ENCODE measurements around the gene NSUN2. TPM values are rescaled to one million over a fixed set of nuclear protein-coding genes. Genes with fewer than 3 reads are reported as not detected.

The NSUN2 gene
- total RNA-seq, 4 donors from 2014 or later, result 25.7 to 42.8 (median 39.1) TPM

DNA sequence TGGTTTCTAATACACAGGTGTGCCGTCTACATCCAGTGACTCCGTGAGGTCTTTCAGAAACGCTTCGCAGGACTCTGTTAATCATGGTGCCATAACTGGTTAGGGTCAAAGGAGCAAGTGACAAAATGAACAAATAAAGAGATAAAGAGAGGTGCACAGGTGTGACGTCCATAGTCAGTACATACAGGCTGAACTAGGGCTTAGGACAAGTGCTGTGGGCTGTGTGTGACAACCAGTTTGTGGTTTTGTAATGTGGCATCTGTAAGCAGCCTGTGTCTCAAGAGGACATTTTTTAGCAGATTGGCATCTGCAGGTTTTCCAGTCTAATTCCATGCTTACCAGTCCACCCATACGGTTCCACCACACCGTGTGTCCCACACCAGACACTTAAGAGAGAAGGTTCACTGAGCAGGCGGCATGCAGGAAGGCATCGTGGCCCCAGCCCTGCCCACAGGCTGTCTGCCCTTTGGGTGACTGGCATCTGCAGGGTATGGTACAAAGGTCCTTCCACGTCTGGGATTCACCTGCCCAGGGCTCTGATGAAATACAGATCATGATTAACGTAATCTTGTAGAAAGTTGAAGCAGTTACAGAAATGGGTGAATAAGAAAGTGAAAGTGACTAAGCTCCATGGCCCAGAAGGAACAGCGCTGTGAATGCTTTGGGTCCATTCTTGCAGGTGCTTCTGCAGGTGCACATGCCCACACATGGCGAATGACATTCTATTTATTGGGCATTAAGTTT lies 27.3 kb upstream of the NSUN2 start:
- WGBS, result 96% methylated on average over 13 of the region's 13 CpGs
- H3K36me3 ChIP-seq, result peaks cover 9 to 65% (median 44%) of the 10 kb centered on the region in 4 donors
- H3K27me3 ChIP-seq, result no peaks in the 10 kb centered on the region
- no peak overlapping the region for H3K4me3 ChIP-seq
- H3K27ac ChIP-seq (replicated peaks in 1 of 4), result no peak overlapping the region
- DNase-seq (ENCODE audit: extremely low spot score), result no peak
- peaks cover 0 to 16% (median 0%) of the 10 kb centered on the region in 4 donors for H3K9me3 ChIP-seq
- intact Hi-C loops (cut with DNase I), result no loop called here
- no peak for TF ChIP-seq POLR2A (IDR thresholded peaks at IDR 0.05; ENCODE audit: low read depth)
- TF ChIP-seq EP300 (IDR thresholded peaks at IDR 0.05), result no peak
- no peak for TF ChIP-seq POLR2AphosphoS5 (IDR thresholded peaks at IDR 0.05)
- TF ChIP-seq, protein P1, sequence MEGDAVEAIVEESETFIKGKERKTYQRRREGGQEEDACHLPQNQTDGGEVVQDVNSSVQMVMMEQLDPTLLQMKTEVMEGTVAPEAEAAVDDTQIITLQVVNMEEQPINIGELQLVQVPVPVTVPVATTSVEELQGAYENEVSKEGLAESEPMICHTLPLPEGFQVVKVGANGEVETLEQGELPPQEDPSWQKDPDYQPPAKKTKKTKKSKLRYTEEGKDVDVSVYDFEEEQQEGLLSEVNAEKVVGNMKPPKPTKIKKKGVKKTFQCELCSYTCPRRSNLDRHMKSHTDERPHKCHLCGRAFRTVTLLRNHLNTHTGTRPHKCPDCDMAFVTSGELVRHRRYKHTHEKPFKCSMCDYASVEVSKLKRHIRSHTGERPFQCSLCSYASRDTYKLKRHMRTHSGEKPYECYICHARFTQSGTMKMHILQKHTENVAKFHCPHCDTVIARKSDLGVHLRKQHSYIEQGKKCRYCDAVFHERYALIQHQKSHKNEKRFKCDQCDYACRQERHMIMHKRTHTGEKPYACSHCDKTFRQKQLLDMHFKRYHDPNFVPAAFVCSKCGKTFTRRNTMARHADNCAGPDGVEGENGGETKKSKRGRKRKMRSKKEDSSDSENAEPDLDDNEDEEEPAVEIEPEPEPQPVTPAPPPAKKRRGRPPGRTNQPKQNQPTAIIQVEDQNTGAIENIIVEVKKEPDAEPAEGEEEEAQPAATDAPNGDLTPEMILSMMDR (IDR thresholded peaks at IDR 0.05), result no peak
- H3K4me1 ChIP-seq, result no peaks in the 10 kb centered on the region

DNA sequence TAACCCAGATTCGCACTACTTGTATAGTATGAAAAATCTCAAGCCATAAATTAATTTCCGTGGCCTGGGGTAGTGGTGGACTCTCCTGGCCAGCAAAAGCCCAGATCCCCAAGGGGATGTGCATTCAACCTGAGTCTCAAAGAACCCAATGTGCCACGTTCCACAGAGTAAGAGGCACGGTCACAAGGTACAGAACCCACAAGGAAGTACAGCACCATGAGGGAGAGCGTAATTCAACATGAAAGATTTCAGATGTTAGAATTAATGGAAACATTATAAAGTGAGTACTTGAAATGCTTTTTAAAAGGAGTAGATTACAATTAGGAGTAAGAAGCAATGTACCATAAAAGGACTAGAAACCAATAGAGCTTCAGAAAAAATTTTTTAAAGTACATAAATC lies 23.8 kb upstream of the NSUN2 start:
- intact Hi-C loops (cut with DNase I), result no loop called here

DNA sequence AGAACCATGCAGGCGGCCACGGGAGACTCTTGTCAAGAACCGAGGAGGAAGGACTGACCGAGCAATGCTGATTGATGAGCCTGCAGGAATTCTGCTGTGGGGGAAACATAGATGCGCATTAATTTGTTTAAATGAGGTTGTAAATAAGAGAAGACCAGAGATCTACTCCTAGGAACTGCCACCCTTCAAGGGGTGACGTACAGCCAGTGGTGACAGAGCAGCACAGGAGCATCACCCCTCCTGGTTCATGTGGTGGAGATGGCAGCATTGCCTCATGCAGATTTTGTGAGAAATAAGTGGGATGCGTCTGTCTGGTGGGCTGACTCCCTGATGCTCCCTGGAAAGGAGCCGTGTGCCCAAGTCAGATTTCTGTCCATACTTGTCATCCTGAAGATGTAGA lies 22.6 kb upstream of the NSUN2 start:
- intact Hi-C loops (cut with DNase I), result no loop called here

More for the DNA sequence above, 23.8 kb upstream of the NSUN2 start:
- Histone ChIP-seq H3K36me3 (peaks cover 9 to 74% (median 36%) of the 10 kb centered on the region in 4 donors), H3K4me3 (no peak overlapping the region), H3K27me3 (no peaks in the 10 kb centered on the region), H3K27ac (replicated peaks in 1 of 4) (no peak overlapping the region), H3K4me1 (no peaks in the 10 kb centered on the region), H3K9me3 (peaks cover 0 to 16% (median 0%) of the 10 kb centered on the region in 4 donors)
- TF ChIP-seq POLR2AphosphoS5 (IDR thresholded peaks at IDR 0.05) (no peak), POLR2A (IDR thresholded peaks at IDR 0.05; ENCODE audit: low read depth) (no peak), EP300 (IDR thresholded peaks at IDR 0.05) (no peak)
- TF ChIP-seq, protein P1 (IDR thresholded peaks at IDR 0.05), result no peak
- no peak for DNase-seq (ENCODE audit: extremely low spot score)
- 99% methylated on average over 5 of the region's 5 CpGs for WGBS

DNA sequence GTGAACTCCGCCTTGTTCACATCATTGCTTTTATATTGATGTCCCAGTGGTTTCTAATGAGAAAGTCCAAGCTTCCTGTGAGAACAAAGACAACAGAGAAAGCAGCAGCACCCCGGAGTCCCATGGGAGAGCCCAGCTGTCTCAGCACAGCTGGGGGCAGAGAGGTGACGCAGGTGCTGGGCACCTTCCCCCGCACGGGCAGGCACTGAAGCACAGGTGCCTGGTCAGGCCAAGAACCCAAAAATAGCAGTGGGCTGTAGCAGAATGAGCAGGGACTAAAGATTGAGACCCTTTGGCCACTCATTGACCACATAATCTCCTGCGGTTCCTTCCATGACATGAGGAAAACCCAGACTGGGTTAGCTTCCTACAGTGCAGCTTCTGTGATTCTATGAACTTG lies 19.2 kb upstream of the NSUN2 start:
- no peak overlapping the region for H3K4me3 ChIP-seq
- no peak for DNase-seq (ENCODE audit: extremely low spot score)
- H3K4me1 ChIP-seq, result no peaks in the 10 kb centered on the region
- no peak overlapping the region for H3K27ac ChIP-seq (replicated peaks in 1 of 4)
- H3K36me3 ChIP-seq, result peaks cover 4 to 47% (median 15%) of the 10 kb centered on the region in 4 donors
- WGBS, result 93% methylated on average over 4 of the region's 6 CpGs
- no peaks in the 10 kb centered on the region for H3K27me3 ChIP-seq
- TF ChIP-seq POLR2AphosphoS5 (IDR thresholded peaks at IDR 0.05), result no peak
- TF ChIP-seq POLR2A (IDR thresholded peaks at IDR 0.05; ENCODE audit: low read depth), result no peak
- no peak for TF ChIP-seq EP300 (IDR thresholded peaks at IDR 0.05)
- TF ChIP-seq, protein P1 (IDR thresholded peaks at IDR 0.05), result no peak
- peaks cover 0 to 11% (median 0%) of the 10 kb centered on the region in 4 donors for H3K9me3 ChIP-seq
- intact Hi-C loops (cut with DNase I), result no loop called here

More for the DNA sequence above, 22.6 kb upstream of the NSUN2 start:
- WGBS, result 93% methylated on average over 8 of the region's 8 CpGs
- Histone ChIP-seq H3K27ac (replicated peaks in 1 of 4) (no peak overlapping the region), H3K4me3 (no peak overlapping the region), H3K9me3 (peaks cover 0 to 16% (median 0%) of the 10 kb centered on the region in 4 donors), H3K27me3 (no peaks in the 10 kb centered on the region), H3K36me3 (peaks cover 9 to 73% (median 35%) of the 10 kb centered on the region in 4 donors), H3K4me1 (no peaks in the 10 kb centered on the region)
- no peak for DNase-seq (ENCODE audit: extremely low spot score)
- TF ChIP-seq, protein P1 (IDR thresholded peaks at IDR 0.05), result no peak
- TF ChIP-seq POLR2A (IDR thresholded peaks at IDR 0.05; ENCODE audit: low read depth), result no peak
- no peak for TF ChIP-seq POLR2AphosphoS5 (IDR thresholded peaks at IDR 0.05)
- no peak for TF ChIP-seq EP300 (IDR thresholded peaks at IDR 0.05)

All from esophagus muscularis mucosa (tissue), 4 donors.